Measurements from ENCODE around the gene ADGRD1.

Gene ADGRD1

GRCh38 chr12:131189781-131190180 is 236.1 kb downstream of the ADGRD1 start:
- DNase-seq (ENCODE audit: low read depth in 1 of 2, low spot score in 1 of 2) = no peak
- H3K4me3 ChIP-seq (replicated peaks; ENCODE audit: insufficient read depth, low read length) = no peak overlapping the region
- TF ChIP-seq POLR2AphosphoS5 (IDR thresholded peaks at IDR 0.05; ENCODE audit: low read depth) (no peak), SPI1 (IDR thresholded peaks at IDR 0.05; ENCODE audit: borderline replicate concordance, low read depth) (no peak), GABPA (IDR thresholded peaks at IDR 0.05; ENCODE audit: low read depth) (no peak), REST (IDR thresholded peaks at IDR 0.05; ENCODE audit: insufficient replicate concordance, low read depth) (no peak)
- TF ChIP-seq, protein P1, sequence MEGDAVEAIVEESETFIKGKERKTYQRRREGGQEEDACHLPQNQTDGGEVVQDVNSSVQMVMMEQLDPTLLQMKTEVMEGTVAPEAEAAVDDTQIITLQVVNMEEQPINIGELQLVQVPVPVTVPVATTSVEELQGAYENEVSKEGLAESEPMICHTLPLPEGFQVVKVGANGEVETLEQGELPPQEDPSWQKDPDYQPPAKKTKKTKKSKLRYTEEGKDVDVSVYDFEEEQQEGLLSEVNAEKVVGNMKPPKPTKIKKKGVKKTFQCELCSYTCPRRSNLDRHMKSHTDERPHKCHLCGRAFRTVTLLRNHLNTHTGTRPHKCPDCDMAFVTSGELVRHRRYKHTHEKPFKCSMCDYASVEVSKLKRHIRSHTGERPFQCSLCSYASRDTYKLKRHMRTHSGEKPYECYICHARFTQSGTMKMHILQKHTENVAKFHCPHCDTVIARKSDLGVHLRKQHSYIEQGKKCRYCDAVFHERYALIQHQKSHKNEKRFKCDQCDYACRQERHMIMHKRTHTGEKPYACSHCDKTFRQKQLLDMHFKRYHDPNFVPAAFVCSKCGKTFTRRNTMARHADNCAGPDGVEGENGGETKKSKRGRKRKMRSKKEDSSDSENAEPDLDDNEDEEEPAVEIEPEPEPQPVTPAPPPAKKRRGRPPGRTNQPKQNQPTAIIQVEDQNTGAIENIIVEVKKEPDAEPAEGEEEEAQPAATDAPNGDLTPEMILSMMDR (IDR thresholded peaks at IDR 0.05; ENCODE audit: insufficient read depth, low read length) = no peak

DNA sequence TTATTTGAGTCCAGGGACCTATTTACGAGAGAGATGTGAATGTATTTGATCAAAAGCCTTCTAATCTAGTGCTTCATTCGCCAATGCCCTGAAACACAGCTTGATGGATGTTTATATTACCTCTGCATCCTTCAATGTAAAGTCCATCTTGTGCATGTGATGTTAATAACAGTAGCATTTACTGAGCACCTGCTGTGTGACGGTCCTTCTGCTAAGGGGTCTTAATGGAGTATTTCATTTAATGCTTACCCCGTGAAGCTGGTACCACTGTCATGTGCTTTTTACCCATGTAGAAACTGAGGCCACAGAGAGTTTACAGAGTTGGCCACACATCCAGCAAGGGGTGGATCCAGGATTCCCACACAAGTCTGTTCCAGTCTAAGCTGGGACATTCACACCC is 237.3 kb downstream of the ADGRD1 start:
- TF ChIP-seq POLR2AphosphoS5 (IDR thresholded peaks at IDR 0.05; ENCODE audit: low read depth) (no peak), SPI1 (IDR thresholded peaks at IDR 0.05; ENCODE audit: borderline replicate concordance, low read depth) (no peak), REST (IDR thresholded peaks at IDR 0.05; ENCODE audit: insufficient replicate concordance, low read depth) (no peak), GABPA (IDR thresholded peaks at IDR 0.05; ENCODE audit: low read depth) (no peak)
- TF ChIP-seq, protein P1 (IDR thresholded peaks at IDR 0.05; ENCODE audit: insufficient read depth, low read length) = no peak

More at GRCh38 chr12:131189781-131190180, 236.1 kb downstream of the ADGRD1 start:
- Histone ChIP-seq H3K27ac (replicated peaks) (no peak overlapping the region), H3K27me3 (ENCODE audit: insufficient read depth, poor library complexity, severe bottlenecking) (no peaks in the 10 kb centered on the region)

More for the DNA sequence above, 237.3 kb downstream of the ADGRD1 start:
- Histone ChIP-seq H3K27me3 (ENCODE audit: insufficient read depth, poor library complexity, severe bottlenecking) (no peaks in the 10 kb centered on the region), H3K27ac (replicated peaks) (no peak overlapping the region), H3K4me3 (replicated peaks; ENCODE audit: insufficient read depth, low read length) (no peak overlapping the region)
- no peak for DNase-seq (ENCODE audit: low read depth in 1 of 2, low spot score in 1 of 2)
